ENCODE data around the gene TBC1D1.

Gene TBC1D1

GRCh38 chr4:38124961-38125360, 234.1 kb downstream of the TBC1D1 start:
- DNase-seq (ENCODE audit: low read depth in 2 of 2): no peak

DNA sequence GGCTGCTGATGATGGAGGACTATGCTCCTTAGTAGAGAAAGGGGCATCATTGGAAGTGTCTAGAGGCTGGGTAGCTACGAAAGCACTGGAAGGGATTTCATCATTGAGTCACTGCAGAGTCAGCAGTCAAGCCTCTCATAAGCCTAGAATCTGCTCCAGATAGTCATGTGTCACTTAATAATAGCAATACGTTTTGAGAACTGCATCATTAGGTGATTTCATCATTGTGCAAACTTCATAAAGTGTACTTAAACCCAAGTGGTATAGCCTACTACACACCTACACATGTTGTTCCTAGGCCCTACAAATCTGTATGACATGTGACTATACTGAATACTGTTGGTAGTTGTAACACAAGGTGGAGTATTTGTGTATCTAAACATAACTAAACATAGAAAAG, 234.9 kb downstream of the TBC1D1 start:
- DNase-seq (ENCODE audit: low read depth in 2 of 2): no peak

- peak; percentile 51 to 62 for DNase-seq (ENCODE audit: low read depth in 2 of 2)
Measured at GRCh38 chr4:38128478-38129459, 237.9 kb downstream of the TBC1D1 start.

GRCh38 chr4:38129460-38130227, 238.8 kb downstream of the TBC1D1 start:
- no peak for DNase-seq (ENCODE audit: low read depth in 2 of 2)

DNA sequence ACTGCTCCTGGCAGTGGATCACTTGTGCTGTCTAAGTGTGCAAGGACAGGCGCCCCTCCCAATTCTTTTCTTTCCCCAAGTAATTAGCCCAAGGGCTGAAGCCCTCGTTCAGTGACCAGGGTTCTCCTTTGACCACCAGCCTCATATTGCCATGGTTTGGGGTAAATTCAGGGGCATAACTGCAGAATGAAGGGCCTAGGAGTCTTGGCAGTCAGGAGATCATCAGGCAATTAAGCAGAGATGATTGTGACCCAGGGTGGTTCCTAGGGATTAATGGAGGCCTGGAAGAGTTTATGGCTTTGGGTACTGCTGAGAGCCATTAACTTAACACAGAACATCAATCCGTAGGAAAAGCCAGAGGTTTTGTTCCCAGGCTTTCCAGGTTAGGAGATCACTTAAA, 240.0 kb downstream of the TBC1D1 start:
- no peak for DNase-seq (ENCODE audit: low read depth in 2 of 2)

GRCh38 chr4:38131371-38132091, 240.6 kb downstream of the TBC1D1 start:
- peak; percentile 59 for DNase-seq (ENCODE audit: low read depth in 2 of 2)

- DNase-seq (ENCODE audit: low read depth in 2 of 2): peak; percentile 39 to 41
Measured at GRCh38 chr4:38132107-38132673, 241.3 kb downstream of the TBC1D1 start.

DNA sequence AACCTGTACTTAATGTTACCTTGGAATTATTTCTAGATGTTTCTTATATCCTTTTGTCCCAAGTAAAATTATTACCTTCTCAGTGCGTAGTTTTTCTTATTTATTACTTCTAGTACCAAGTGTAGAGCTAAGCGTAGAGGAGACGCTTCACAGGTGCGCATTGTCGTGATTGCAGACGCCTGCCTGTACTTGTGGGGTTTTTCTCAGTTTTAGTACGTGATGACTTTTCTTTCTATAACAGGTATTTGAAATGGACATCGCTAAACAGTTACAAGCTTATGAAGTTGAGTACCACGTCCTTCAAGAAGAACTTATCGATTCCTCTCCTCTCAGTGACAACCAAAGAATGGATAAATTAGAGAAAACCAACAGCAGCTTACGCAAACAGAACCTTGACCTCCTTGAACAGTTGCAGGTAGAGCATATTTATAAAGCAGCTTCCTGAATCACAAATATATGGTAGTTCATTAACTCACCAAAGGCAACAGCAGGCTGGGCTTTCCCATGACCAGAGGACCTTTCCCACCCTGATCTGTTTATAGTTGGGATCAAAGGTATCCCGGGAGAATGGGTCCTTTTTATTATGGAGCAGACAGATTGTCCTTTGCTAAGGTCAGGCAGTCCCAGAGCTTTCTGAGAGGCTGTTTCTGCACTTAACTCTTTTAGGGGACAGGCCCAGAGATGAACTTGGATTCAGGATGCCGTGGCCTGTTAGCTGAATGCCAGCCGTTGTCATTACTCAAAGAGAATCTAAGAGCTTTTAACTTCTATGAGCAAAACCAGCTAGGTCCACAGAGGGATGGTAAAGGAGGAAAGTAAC, 242.2 kb downstream of the TBC1D1 start:
- no peak for DNase-seq (ENCODE audit: low read depth in 2 of 2)

DNA sequence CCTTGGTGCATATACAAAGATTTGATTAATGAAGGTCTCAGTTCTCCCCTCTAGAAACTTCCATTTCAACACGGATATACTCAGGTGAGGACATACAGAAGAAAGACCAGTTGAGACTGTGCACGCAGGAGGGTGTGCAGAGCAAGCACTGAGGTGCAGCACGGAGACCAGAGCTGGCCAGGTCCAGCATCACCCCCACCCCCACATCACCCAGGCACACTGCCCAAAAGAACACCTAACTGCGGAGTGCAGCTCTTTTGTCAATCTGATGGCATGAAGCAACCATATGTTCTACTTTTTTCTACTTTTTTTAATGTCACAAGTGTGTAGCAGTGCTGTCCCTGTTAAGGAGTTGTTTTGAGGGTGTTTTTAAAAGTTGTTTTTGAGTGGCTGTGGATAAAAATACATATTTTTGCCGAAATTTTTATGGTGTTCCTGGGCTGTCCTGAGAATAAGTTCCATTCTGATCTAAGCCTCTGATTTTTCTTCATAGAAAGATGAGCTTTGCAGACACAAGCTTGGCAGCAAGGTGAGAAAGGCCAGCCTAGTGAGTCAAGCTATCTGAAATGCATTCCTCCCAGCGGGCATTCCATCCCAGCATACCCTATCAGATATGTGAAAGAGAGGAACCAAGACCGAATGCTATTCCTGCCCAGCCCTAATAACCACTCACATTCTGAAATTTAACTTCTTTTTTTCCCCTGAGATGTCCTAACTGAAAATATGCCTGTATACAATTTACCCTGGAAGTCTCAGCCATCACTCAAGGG, 243.0 kb downstream of the TBC1D1 start:
- DNase-seq (ENCODE audit: low read depth in 2 of 2): no peak

DNA sequence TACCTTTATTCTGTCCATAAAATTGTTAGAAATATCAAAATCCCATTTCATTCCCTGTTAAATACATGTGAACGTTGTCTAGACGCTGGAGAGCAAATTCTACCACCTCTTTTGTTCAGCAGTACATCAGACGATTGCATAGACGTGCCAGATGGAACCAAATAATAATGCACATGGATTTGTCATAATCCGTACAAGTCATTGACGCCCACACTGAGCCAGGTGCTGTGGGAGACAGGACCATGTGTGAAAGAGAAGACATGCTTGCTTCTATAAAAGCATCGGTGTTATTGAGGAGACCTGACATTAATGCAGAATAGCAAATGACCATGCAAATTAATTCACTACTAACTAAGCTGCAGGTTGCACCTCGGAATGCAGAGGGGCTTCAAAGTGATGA, 244.3 kb downstream of the TBC1D1 start:
- no peak for DNase-seq (ENCODE audit: low read depth in 2 of 2)

DNA sequence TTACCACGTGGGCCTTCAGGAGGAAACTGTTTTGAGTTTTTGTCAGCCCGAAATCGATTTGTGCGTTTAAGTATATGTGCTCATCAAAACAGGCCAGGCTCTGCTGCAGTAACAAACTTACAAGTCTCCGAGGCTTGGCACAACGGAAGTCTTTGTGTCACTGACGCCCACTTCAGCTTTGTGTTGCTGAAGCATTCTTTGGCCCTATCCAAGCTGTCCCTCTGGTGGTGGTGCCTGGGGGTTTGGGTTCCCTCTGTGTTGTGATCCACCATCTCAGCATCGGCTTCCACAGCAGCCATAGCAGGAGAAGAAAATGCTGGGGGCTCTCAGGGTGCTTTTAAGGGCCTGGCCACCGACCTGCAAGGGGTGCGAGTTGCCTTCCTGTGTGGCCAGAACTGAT, 245.7 kb downstream of the TBC1D1 start:
- DNase-seq (ENCODE audit: low read depth in 2 of 2): no peak

GRCh38 chr4:38137080-38137479, 246.2 kb downstream of the TBC1D1 start:
- DNase-seq (ENCODE audit: low read depth in 2 of 2): no peak

DNA sequence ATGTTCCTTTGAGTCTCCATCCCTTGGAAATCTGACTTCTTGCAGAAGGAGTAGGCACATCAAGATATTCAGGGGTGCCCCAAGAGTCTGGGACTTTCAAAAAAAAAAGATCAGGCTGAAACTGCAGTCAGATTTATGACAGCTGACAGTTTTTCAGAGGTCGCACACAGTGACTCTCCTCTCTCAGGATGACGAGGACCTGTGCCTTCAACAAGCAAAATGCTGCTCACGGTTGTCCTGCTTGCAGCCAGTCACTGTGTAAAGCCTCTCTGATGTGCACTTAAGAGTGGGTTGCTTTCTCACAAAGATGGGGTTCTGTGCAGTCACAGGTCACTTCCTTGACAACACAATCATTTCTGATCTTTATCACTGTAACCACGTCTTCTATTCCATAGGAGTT, 247.5 kb downstream of the TBC1D1 start:
- DNase-seq (ENCODE audit: low read depth in 2 of 2): no peak

- no peak for DNase-seq (ENCODE audit: low read depth in 2 of 2)
Measured at GRCh38 chr4:38139187-38139586, 248.3 kb downstream of the TBC1D1 start.

DNA sequence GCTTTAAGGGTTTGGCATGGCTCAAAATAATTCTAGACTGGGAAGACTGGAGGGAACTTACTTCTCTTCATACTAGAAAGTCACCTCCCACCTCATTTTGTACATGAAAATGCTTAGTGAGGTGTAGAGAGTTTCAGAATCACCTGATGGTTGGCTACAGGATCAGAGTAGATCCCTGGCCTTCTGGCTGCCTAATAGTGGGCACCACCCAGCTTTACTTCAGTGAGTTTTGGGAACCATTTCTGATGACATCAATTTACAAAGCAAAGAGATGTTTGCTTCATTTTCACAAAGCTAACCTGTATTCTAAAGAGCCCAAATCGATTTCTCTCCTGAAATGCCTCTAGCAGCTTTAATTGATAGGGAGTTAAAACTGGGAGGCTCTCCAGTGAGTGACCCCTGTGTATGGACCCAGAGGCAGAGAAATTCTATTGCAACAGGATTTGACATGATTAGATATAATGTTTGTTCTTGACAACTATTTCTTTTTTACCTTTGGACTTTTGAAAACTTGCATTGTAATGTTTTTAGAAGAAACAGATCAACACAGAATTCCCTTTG, 249.8 kb downstream of the TBC1D1 start:
- no peak for DNase-seq (ENCODE audit: low read depth in 2 of 2)

DNA sequence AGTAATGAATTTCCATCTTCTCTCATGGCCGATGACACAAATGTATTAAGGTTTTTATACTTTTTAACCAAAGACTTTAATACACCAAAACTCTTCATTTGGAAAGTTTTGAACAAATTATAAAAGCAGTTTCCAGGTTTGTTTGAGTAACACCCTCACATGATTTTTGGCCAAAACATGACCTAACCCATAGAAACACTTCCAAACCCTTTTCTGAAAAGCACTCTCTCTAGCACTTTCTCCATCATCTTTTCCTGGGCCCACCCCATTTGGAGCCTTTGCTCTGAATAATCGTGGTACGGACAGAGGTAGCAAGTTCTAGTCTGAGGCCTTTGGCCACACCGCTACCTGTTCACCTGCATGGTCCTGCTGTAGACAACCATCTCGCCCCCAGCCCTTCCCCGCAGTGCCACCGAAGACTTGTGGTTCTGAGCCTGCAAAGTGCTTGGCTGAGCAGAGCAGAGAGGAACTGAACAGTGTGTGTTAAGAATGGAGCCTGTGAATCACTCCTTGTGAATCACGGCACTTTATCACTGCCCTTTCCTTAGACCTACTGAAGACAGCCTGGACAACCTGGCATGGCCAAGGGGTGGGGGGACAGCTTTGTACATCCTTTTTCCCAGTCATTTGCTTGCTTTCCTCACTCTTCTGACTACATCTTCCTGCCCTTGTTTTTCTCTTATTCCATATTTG, 251.1 kb downstream of the TBC1D1 start:
- DNase-seq (ENCODE audit: low read depth in 2 of 2): no peak

DNA sequence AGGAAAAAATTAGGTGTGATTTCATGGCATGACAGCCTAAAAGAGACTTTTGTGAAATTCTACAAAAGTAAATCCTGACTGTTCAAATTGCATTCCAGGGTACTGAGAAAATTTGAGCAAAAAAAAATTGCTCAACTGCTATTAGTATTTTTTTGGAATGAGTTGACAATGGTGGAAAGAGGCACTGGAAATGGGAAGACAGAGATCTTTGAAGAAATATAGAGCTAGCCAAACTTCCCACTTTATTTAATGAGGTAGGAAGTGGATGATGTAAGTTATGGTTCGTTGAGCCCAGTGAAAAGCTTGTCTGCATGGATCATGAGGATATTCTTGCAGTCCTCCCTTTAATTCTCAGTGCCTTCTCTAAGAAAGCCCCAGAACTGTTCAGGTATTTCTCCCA, 253.1 kb downstream of the TBC1D1 start:
- DNase-seq (ENCODE audit: low read depth in 2 of 2): no peak

- no peak for DNase-seq (ENCODE audit: low read depth in 2 of 2)
Measured at GRCh38 chr4:38145033-38145678, 254.3 kb downstream of the TBC1D1 start.

GRCh38 chr4:38145741-38146140, 254.9 kb downstream of the TBC1D1 start:
- DNase-seq (ENCODE audit: low read depth in 2 of 2): no peak
